ENCODE measurements around the gene KCNT1. TPM values are rescaled to one million over a fixed set of nuclear protein-coding genes. Genes with fewer than 3 reads are reported as not detected.

Gene KCNT1
- total RNA-seq, 1 experiment from 2014 or later = 0.17 TPM

- ChIA-PET POLR2A (no interaction called here), CTCF (no interaction called here), RAD21 (ENCODE audit: low non-redundant PET in 1 of 2, low total read pairs in 2 of 2, uncharacterized antibody in 2 of 2, unreplicated experiment in 2 of 2) (no interaction called here)
- no peak overlapping the region for H2AFZ ChIP-seq (ENCODE audit: low read depth, low read length, poor library complexity, severe bottlenecking)
- intact Hi-C loops (cut with micrococcal nuclease) = no loop called here
- no peak overlapping the region for H3K4me2 ChIP-seq (ENCODE audit: low read length)
- no peaks in the 10 kb centered on the region for H3K9me3 ChIP-seq (ENCODE audit: control insufficient read depth in 1 of 2, insufficient read depth in 1 of 2, low read depth in 1 of 2, low read length in 2 of 2)
- DNase-seq (ENCODE audit: low read depth, low spot score) (no peak), ATAC-seq (no peak)
- no peak overlapping the region for H3K9ac ChIP-seq (ENCODE audit: low read length)
- no peak overlapping the region for H3K27ac ChIP-seq (ENCODE audit: low read depth, low read length)
- TF ChIP-seq, protein P1, sequence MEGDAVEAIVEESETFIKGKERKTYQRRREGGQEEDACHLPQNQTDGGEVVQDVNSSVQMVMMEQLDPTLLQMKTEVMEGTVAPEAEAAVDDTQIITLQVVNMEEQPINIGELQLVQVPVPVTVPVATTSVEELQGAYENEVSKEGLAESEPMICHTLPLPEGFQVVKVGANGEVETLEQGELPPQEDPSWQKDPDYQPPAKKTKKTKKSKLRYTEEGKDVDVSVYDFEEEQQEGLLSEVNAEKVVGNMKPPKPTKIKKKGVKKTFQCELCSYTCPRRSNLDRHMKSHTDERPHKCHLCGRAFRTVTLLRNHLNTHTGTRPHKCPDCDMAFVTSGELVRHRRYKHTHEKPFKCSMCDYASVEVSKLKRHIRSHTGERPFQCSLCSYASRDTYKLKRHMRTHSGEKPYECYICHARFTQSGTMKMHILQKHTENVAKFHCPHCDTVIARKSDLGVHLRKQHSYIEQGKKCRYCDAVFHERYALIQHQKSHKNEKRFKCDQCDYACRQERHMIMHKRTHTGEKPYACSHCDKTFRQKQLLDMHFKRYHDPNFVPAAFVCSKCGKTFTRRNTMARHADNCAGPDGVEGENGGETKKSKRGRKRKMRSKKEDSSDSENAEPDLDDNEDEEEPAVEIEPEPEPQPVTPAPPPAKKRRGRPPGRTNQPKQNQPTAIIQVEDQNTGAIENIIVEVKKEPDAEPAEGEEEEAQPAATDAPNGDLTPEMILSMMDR (IDR thresholded peaks at IDR 0.05 in 2 of 3, conservative IDR thresholded peaks at IDR 0.05 in 1 of 3; ENCODE audit: borderline replicate concordance in 1 of 3, insufficient read depth in 1 of 3, low read depth in 2 of 3, low read length in 2 of 3) = no peak
- no peak for TF ChIP-seq POLR2AphosphoS5 (IDR thresholded peaks at IDR 0.05; ENCODE audit: low read depth, low read length)
- no peak for TF ChIP-seq JUND (IDR thresholded peaks at IDR 0.05)
- BruUV-seq (replicated peaks) = no TSS peak
- H3K9me2 ChIP-seq (ENCODE audit: insufficient read depth) = no peaks in the 10 kb centered on the region
- no peaks in the 10 kb centered on the region for H3K79me2 ChIP-seq (ENCODE audit: insufficient read depth, low read length)
- no peaks in the 10 kb centered on the region for H3K27me3 ChIP-seq (ENCODE audit: insufficient read depth, low read length)
- no peaks in the 10 kb centered on the region for H3K36me3 ChIP-seq (ENCODE audit: control insufficient read depth in 1 of 2, insufficient read depth in 2 of 2, low read length in 2 of 2)
- no peaks in the 10 kb centered on the region for H4K20me1 ChIP-seq (ENCODE audit: insufficient read depth)
- H3K4me1 ChIP-seq (ENCODE audit: control insufficient read depth in 1 of 2, insufficient read depth in 2 of 2, low read length in 2 of 2) = no peaks in the 10 kb centered on the region
- H3K4me3 ChIP-seq (replicated peaks in 1 of 2; ENCODE audit: low read depth in 1 of 2, low read length in 2 of 2) = no peak overlapping the region
Measured at GRCh38 chr9:135791431-135792267, 89.7 kb downstream of the KCNT1 start.

- Histone ChIP-seq H3K79me2 (ENCODE audit: insufficient read depth, low read length) (no peaks in the 10 kb centered on the region), H3K4me2 (ENCODE audit: low read length) (no peak overlapping the region), H3K4me3 (replicated peaks in 1 of 2; ENCODE audit: low read depth in 1 of 2, low read length in 2 of 2) (no peak overlapping the region), H3K9ac (ENCODE audit: low read length) (no peak overlapping the region), H2AFZ (ENCODE audit: low read depth, low read length, poor library complexity, severe bottlenecking) (no peak overlapping the region), H3K27ac (ENCODE audit: low read depth, low read length) (no peak overlapping the region), H3K9me2 (ENCODE audit: insufficient read depth) (no peaks in the 10 kb centered on the region), H3K36me3 (ENCODE audit: control insufficient read depth in 1 of 2, insufficient read depth in 2 of 2, low read length in 2 of 2) (no peaks in the 10 kb centered on the region), H3K9me3 (ENCODE audit: control insufficient read depth in 1 of 2, insufficient read depth in 1 of 2, low read depth in 1 of 2, low read length in 2 of 2) (no peaks in the 10 kb centered on the region), H3K27me3 (ENCODE audit: insufficient read depth, low read length) (no peaks in the 10 kb centered on the region), H4K20me1 (ENCODE audit: insufficient read depth) (no peaks in the 10 kb centered on the region), H3K4me1 (ENCODE audit: control insufficient read depth in 1 of 2, insufficient read depth in 2 of 2, low read length in 2 of 2) (no peaks in the 10 kb centered on the region)
- ATAC-seq (no peak), DNase-seq (ENCODE audit: low read depth, low spot score) (no peak)
- POLR2A ChIA-PET = no interaction called here
- CTCF ChIA-PET = no interaction called here
- BruUV-seq (replicated peaks) = no TSS peak
- intact Hi-C loops (cut with micrococcal nuclease) = no loop called here
- RAD21 ChIA-PET (ENCODE audit: low non-redundant PET in 1 of 2, low total read pairs in 2 of 2, uncharacterized antibody in 2 of 2, unreplicated experiment in 2 of 2) = no interaction called here
- TF ChIP-seq ELF1 (IDR thresholded peaks at IDR 0.05; ENCODE audit: borderline replicate concordance, low read depth) = no peak
- TF ChIP-seq ZBTB33 (IDR thresholded peaks at IDR 0.05; ENCODE audit: extremely low read depth, insufficient replicate concordance, low read length) = no peak
- TF ChIP-seq, protein P2, sequence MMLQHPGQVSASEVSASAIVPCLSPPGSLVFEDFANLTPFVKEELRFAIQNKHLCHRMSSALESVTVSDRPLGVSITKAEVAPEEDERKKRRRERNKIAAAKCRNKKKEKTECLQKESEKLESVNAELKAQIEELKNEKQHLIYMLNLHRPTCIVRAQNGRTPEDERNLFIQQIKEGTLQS (IDR thresholded peaks at IDR 0.05) = no peak
- no peak for TF ChIP-seq CEBPB (IDR thresholded peaks at IDR 0.05; ENCODE audit: low read depth)
- no peak for TF ChIP-seq TCF7L2 (IDR thresholded peaks at IDR 0.05; ENCODE audit: borderline replicate concordance, extremely low read depth, insufficient read depth, insufficient read length)
- TF ChIP-seq EZH2 (IDR thresholded peaks at IDR 0.05) = no peak
- no peak for TF ChIP-seq FOSL1 (IDR thresholded peaks at IDR 0.05; ENCODE audit: low read depth)
- no peak for TF ChIP-seq ZFX (IDR thresholded peaks at IDR 0.05)
- no peak for TF ChIP-seq POLR2AphosphoS5 (IDR thresholded peaks at IDR 0.05; ENCODE audit: low read depth, low read length)
- TF ChIP-seq, protein P3, sequence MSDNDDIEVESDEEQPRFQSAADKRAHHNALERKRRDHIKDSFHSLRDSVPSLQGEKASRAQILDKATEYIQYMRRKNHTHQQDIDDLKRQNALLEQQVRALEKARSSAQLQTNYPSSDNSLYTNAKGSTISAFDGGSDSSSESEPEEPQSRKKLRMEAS (IDR thresholded peaks at IDR 0.05) = no peak
Measured at GRCh38 chr9:135792268-135793128, 90.5 kb downstream of the KCNT1 start.

Data from HCT116 (cell line).